HEK293 (cell line): Measurements from ENCODE around the gene HAUS1.

ENCODE experiments used
- EGR2 ChIP-seq: fragments of 450-650 bp; formaldehyde crosslinking; IDR thresholded peaks from 2 replicates; pipeline ENCODE4 v1.5.1; 2016; ENCODE audit warnings: low read depth, missing biosample characterization, missing genetic modification characterization
- KLF1 ChIP-seq: fragments of 450-650 bp; formaldehyde crosslinking; IDR thresholded peaks from 2 replicates; pipeline ENCODE4 v1.5.1; 2016; ENCODE audit warnings: missing biosample characterization, missing genetic modification characterization
- KLF9 ChIP-seq: fragments of 450-650 bp; formaldehyde crosslinking; IDR thresholded peaks from 2 replicates; pipeline ENCODE4 v1.5.1; 2016; ENCODE audit warnings: missing biosample characterization, missing genetic modification characterization, low read depth
- MYNN ChIP-seq: fragments of 450-650 bp; formaldehyde crosslinking; IDR thresholded peaks from 2 replicates; pipeline ENCODE4 v1.5.1; 2016; ENCODE audit warnings: missing biosample characterization, missing genetic modification characterization, borderline replicate concordance
- OVOL3 ChIP-seq: fragments of 450-650 bp; formaldehyde crosslinking; IDR thresholded peaks from 2 replicates; pipeline ENCODE4 v1.5.1; 2016; ENCODE audit warnings: missing biosample characterization, missing genetic modification characterization
- SCRT2 ChIP-seq: fragments of 450-650 bp; formaldehyde crosslinking; IDR thresholded peaks from 2 replicates; pipeline ENCODE4 v1.5.1; 2016; ENCODE audit warnings: missing biosample characterization, missing genetic modification characterization
- SP2 ChIP-seq: fragments of 450-650 bp; formaldehyde crosslinking; IDR thresholded peaks from 2 replicates; pipeline ENCODE4 v1.5.1; 2016; ENCODE audit warnings: missing biosample characterization, missing genetic modification characterization
- SP3 ChIP-seq: fragments of 450-650 bp; formaldehyde crosslinking; IDR thresholded peaks from 2 replicates; pipeline ENCODE4 v1.5.1; 2016; ENCODE audit warnings: missing biosample characterization, missing genetic modification characterization
- ZBTB17 ChIP-seq: fragments of 450-650 bp; formaldehyde crosslinking; IDR thresholded peaks from 2 replicates; pipeline ENCODE4 v1.5.1; 2016; ENCODE audit warnings: missing biosample characterization, missing genetic modification characterization
- ZBTB48 ChIP-seq: fragments of 450-650 bp; formaldehyde crosslinking; IDR thresholded peaks from 2 replicates; pipeline ENCODE4 v1.5.1; 2016; ENCODE audit warnings: missing biosample characterization, missing genetic modification characterization
- ZEB2 ChIP-seq: fragments of 450-650 bp; formaldehyde crosslinking; IDR thresholded peaks from 2 replicates; pipeline ENCODE4 v1.5.1; 2016; ENCODE audit warnings: missing biosample characterization, missing genetic modification characterization
- ZFP69B ChIP-seq: fragments of 450-650 bp; formaldehyde crosslinking; IDR thresholded peaks from 2 replicates; pipeline ENCODE4 v1.5.1; 2016; ENCODE audit warnings: missing biosample characterization, missing genetic modification characterization
- ZIC2 ChIP-seq: fragments of 450-650 bp; formaldehyde crosslinking; IDR thresholded peaks from 2 replicates; pipeline ENCODE4 v1.5.1; 2016; ENCODE audit warnings: missing biosample characterization, missing genetic modification characterization
- ZNF335 ChIP-seq: fragments of 450-650 bp; formaldehyde crosslinking; conservative IDR thresholded peaks from 2 replicates; pipeline ENCODE4 v1.5.1; 2016; ENCODE audit warnings: missing biosample characterization, missing genetic modification characterization
- ZNF341 ChIP-seq: fragments of 450-650 bp; formaldehyde crosslinking; IDR thresholded peaks from 2 replicates; pipeline ENCODE4; 2016; ENCODE audit warnings: low read depth, missing biosample characterization, missing genetic modification characterization
- TF ChIP-seq, protein P1 (sequence below): fragments of 450-650 bp; formaldehyde crosslinking; IDR thresholded peaks from 2 replicates; pipeline ENCODE4 v1.5.1; 2016; ENCODE audit warnings: missing biosample characterization, missing genetic modification characterization
- TF ChIP-seq, protein P2 (sequence below): fragments of 450-650 bp; formaldehyde crosslinking; optimal IDR thresholded peaks from 2 replicates; pipeline ENCODE3; 2016; ENCODE audit warnings: missing biosample characterization, mild to moderate bottlenecking, missing genetic modification characterization
- TF ChIP-seq, protein P3 (sequence below): fragments of 450-650 bp; formaldehyde crosslinking; IDR thresholded peaks from 2 replicates; pipeline ENCODE4 v1.5.1; 2016; ENCODE audit warnings: missing biosample characterization, missing genetic modification characterization
- TF ChIP-seq, protein P4 (sequence below): fragments of 450-650 bp; formaldehyde crosslinking; IDR thresholded peaks from 2 replicates; pipeline ENCODE4 v1.5.1; 2017; ENCODE audit warnings: missing biosample characterization, missing genetic modification characterization
- TF ChIP-seq, protein P5 (sequence below): fragments of 450-650 bp; formaldehyde crosslinking; conservative IDR thresholded peaks from 2 replicates; pipeline ENCODE4 v1.5.1; 2016; ENCODE audit warnings: low read depth, missing biosample characterization, missing genetic modification characterization
- TF ChIP-seq, protein P6 (sequence below): fragments of 450-650 bp; formaldehyde crosslinking; IDR thresholded peaks from 2 replicates; pipeline ENCODE4 v1.5.1; 2017; ENCODE audit warnings: missing biosample characterization, missing genetic modification characterization
- TF ChIP-seq, protein P7 (sequence below): fragments of 450-650 bp; formaldehyde crosslinking; IDR thresholded peaks from 2 replicates; pipeline ENCODE4 v1.5.1; 2016; ENCODE audit warnings: missing biosample characterization, missing genetic modification characterization
- TF ChIP-seq, protein P8 (sequence below): fragments of 450-650 bp; formaldehyde crosslinking; IDR thresholded peaks from 2 replicates; pipeline ENCODE4 v1.5.1; 2016; ENCODE audit warnings: missing biosample characterization, missing genetic modification characterization

Gene HAUS1

DNA sequence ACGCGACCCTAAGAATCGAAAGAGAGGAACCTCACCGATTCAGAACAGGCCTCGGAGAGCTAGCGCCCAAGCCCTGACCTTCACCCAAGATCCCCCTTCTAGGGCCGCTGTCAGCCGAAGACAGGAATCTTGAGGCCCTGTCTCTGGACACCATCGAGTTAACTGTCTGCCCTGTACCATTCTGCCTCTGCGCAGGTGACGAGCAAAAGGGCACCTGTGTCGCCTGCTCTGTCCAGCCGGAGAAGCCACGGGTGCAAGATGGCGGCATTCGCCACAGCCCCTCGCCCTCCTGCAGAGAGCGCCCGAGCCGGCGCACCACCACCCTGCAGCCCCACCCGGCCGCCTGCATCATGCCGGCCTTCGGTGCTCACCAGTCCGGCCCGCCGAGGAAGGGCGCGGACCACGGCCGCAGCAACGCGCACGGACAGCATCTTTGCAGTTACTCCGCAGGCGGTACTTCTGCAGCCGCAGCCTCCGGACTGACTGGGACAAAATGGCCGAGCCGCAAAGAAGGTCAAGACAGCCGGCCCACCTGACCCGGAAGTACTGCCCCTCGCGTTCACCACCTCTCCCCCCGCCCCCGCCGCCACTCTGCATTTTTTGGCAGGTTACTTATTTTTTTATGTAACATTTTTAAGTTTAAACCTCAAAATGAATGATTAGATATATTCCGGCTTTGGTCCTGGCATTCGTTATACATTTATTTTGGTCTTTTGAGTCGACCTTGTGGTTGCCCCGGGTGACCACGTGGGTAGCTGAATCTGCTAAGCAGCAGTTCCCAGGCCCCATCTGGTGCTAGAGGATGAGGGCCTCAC lies 6.2 kb upstream of the HAUS1 start, which contains the start of gene ATP5F1A (continued):
- TF ChIP-seq, protein P1, sequence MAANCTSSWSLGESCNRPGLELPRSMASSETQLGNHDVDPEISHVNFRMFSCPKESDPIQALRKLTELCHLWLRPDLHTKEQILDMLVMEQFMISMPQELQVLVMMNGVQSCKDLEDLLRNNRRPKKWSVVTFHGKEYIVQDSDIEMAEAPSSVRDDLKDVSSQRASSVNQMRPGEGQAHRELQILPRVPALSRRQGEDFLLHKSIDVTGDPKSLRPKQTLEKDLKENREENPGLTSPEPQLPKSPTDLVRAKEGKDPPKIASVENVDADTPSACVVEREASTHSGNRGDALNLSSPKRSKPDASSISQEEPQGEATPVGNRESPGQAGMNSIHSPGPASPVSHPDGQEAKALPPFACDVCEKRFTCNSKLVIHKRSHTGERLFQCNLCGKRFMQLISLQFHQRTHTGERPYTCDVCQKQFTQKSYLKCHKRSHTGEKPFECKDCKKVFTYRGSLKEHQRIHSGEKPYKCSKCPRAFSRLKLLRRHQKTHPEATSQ (tag by site-specific recombination) = no peak
- no peak for TF ChIP-seq ZBTB17 (tag by site-specific recombination)
- TF ChIP-seq SP3 (tag by site-specific recombination) = peak; percentile 56
- 0 out of 2 replicates have a peak, but pooled peaks have one; percentile 17 for TF ChIP-seq ZBTB48 (tag by site-specific recombination)
- 0 out of 2 replicates have a peak, but pooled peaks have one; percentile 38 for TF ChIP-seq ZFP69B
- TF ChIP-seq, protein P2, sequence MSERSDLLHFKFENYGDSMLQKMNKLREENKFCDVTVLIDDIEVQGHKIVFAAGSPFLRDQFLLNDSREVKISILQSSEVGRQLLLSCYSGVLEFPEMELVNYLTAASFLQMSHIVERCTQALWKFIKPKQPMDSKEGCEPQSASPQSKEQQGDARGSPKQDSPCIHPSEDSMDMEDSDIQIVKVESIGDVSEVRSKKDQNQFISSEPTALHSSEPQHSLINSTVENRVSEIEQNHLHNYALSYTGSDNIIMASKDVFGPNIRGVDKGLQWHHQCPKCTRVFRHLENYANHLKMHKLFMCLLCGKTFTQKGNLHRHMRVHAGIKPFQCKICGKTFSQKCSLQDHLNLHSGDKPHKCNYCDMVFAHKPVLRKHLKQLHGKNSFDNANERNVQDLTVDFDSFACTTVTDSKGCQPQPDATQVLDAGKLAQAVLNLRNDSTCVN (tag by site-specific recombination) = peak; percentile 44
- TF ChIP-seq, protein P3, sequence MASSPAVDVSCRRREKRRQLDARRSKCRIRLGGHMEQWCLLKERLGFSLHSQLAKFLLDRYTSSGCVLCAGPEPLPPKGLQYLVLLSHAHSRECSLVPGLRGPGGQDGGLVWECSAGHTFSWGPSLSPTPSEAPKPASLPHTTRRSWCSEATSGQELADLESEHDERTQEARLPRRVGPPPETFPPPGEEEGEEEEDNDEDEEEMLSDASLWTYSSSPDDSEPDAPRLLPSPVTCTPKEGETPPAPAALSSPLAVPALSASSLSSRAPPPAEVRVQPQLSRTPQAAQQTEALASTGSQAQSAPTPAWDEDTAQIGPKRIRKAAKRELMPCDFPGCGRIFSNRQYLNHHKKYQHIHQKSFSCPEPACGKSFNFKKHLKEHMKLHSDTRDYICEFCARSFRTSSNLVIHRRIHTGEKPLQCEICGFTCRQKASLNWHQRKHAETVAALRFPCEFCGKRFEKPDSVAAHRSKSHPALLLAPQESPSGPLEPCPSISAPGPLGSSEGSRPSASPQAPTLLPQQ (tag by site-specific recombination) = peak; percentile 65; the same call in 1 of the 2 replicates
- peak; percentile 46; the same call in 1 of the 2 replicates for TF ChIP-seq SCRT2 (tag by site-specific recombination)
- TF ChIP-seq EGR2 (tag by site-specific recombination) = 0 out of 2 replicates have a peak, but pooled peaks have one; percentile 18
- TF ChIP-seq MYNN (tag by site-specific recombination) = no peak
- peak; percentile 95 for TF ChIP-seq ZNF335 (tag by site-specific recombination)
- TF ChIP-seq KLF1 (tag by site-specific recombination) = 0 out of 2 replicates have a peak, but pooled peaks have one; percentile 28
- TF ChIP-seq, protein P4, sequence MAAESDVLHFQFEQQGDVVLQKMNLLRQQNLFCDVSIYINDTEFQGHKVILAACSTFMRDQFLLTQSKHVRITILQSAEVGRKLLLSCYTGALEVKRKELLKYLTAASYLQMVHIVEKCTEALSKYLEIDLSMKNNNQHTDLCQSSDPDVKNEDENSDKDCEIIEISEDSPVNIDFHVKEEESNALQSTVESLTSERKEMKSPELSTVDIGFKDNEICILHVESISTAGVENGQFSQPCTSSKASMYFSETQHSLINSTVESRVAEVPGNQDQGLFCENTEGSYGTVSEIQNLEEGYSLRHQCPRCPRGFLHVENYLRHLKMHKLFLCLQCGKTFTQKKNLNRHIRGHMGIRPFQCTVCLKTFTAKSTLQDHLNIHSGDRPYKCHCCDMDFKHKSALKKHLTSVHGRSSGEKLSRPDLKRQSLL = no peak
- TF ChIP-seq SP2 (tag by site-specific recombination) = peak; percentile 61
- TF ChIP-seq ZEB2 (tag by site-specific recombination) = peak; percentile 32; the same call in 1 of the 2 replicates
- TF ChIP-seq KLF9 (tag by site-specific recombination) = 0 out of 2 replicates have a peak, but pooled peaks have one; percentile 33
- TF ChIP-seq, protein P5, sequence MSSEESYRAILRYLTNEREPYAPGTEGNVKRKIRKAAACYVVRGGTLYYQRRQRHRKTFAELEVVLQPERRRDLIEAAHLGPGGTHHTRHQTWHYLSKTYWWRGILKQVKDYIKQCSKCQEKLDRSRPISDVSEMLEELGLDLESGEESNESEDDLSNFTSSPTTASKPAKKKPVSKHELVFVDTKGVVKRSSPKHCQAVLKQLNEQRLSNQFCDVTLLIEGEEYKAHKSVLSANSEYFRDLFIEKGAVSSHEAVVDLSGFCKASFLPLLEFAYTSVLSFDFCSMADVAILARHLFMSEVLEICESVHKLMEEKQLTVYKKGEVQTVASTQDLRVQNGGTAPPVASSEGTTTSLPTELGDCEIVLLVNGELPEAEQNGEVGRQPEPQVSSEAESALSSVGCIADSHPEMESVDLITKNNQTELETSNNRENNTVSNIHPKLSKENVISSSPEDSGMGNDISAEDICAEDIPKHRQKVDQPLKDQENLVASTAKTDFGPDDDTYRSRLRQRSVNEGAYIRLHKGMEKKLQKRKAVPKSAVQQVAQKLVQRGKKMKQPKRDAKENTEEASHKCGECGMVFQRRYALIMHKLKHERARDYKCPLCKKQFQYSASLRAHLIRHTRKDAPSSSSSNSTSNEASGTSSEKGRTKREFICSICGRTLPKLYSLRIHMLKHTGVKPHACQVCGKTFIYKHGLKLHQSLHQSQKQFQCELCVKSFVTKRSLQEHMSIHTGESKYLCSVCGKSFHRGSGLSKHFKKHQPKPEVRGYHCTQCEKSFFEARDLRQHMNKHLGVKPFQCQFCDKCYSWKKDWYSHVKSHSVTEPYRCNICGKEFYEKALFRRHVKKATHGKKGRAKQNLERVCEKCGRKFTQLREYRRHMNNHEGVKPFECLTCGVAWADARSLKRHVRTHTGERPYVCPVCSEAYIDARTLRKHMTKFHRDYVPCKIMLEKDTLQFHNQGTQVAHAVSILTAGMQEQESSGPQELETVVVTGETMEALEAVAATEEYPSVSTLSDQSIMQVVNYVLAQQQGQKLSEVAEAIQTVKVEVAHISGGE (tag by site-specific recombination) = peak; percentile 74
- TF ChIP-seq, protein P6, sequence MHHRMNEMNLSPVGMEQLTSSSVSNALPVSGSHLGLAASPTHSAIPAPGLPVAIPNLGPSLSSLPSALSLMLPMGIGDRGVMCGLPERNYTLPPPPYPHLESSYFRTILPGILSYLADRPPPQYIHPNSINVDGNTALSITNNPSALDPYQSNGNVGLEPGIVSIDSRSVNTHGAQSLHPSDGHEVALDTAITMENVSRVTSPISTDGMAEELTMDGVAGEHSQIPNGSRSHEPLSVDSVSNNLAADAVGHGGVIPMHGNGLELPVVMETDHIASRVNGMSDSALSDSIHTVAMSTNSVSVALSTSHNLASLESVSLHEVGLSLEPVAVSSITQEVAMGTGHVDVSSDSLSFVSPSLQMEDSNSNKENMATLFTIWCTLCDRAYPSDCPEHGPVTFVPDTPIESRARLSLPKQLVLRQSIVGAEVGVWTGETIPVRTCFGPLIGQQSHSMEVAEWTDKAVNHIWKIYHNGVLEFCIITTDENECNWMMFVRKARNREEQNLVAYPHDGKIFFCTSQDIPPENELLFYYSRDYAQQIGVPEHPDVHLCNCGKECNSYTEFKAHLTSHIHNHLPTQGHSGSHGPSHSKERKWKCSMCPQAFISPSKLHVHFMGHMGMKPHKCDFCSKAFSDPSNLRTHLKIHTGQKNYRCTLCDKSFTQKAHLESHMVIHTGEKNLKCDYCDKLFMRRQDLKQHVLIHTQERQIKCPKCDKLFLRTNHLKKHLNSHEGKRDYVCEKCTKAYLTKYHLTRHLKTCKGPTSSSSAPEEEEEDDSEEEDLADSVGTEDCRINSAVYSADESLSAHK (tag by site-specific recombination) = no peak
- TF ChIP-seq, protein P7, sequence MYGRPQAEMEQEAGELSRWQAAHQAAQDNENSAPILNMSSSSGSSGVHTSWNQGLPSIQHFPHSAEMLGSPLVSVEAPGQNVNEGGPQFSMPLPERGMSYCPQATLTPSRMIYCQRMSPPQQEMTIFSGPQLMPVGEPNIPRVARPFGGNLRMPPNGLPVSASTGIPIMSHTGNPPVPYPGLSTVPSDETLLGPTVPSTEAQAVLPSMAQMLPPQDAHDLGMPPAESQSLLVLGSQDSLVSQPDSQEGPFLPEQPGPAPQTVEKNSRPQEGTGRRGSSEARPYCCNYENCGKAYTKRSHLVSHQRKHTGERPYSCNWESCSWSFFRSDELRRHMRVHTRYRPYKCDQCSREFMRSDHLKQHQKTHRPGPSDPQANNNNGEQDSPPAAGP (tag by site-specific recombination) = 0 out of 2 replicates have a peak, but pooled peaks have one; percentile 34
- TF ChIP-seq, protein P8, sequence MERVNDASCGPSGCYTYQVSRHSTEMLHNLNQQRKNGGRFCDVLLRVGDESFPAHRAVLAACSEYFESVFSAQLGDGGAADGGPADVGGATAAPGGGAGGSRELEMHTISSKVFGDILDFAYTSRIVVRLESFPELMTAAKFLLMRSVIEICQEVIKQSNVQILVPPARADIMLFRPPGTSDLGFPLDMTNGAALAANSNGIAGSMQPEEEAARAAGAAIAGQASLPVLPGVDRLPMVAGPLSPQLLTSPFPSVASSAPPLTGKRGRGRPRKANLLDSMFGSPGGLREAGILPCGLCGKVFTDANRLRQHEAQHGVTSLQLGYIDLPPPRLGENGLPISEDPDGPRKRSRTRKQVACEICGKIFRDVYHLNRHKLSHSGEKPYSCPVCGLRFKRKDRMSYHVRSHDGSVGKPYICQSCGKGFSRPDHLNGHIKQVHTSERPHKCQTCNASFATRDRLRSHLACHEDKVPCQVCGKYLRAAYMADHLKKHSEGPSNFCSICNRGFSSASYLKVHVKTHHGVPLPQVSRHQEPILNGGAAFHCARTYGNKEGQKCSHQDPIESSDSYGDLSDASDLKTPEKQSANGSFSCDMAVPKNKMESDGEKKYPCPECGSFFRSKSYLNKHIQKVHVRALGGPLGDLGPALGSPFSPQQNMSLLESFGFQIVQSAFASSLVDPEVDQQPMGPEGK (tag by site-specific recombination) = 0 out of 2 replicates have a peak, but pooled peaks have one; percentile 26
- TF ChIP-seq ZNF341 (tag by site-specific recombination) = 0 out of 2 replicates have a peak, but pooled peaks have one; percentile 12
- peak; percentile 71 for TF ChIP-seq ZIC2 (tag by site-specific recombination)
- TF ChIP-seq OVOL3 (tag by site-specific recombination) = peak; percentile 26; the same call in 1 of the 2 replicates
